Immature natural killer cell (primary cell): ENCODE results near the gene IGF2. TPM values are rescaled to one million over a fixed set of nuclear protein-coding genes. Genes with fewer than 3 reads are reported as not detected.
"Not testable (repeated sequence)": the region's sequence is repeated elsewhere in the genome, so short reads cannot be mapped to it uniquely, and the experiment has no call there.

Experiments
- DNase-seq, 3 donors: peaks; one replicate each; pipeline ENCODE4 v3.0.0; 2022; ENCODE audit warnings: mixed read lengths in 1 of 3
- H3K27ac Mint-ChIP-seq, 6 donors: one replicate each; pipeline ENCODE4 v1.8.0; 2020; ENCODE audit warnings: mixed read lengths in 6 of 6, mild to moderate bottlenecking in 5 of 6, inconsistent platforms in 4 of 6, moderate library complexity in 3 of 6
- H3K27me3 Mint-ChIP-seq, 3 donors: one replicate each; pipeline ENCODE4 v1.8.0; 2020 to 2021; ENCODE audit warnings: low read depth in 3 of 3, mild to moderate bottlenecking in 3 of 3, mixed read lengths in 3 of 3, moderate library complexity in 3 of 3, inconsistent platforms in 1 of 3
- H3K36me3 Mint-ChIP-seq, 3 donors: one replicate each; pipeline ENCODE4 v1.8.0; 2020; ENCODE audit warnings: mixed read lengths in 3 of 3, inconsistent platforms in 2 of 3, mild to moderate bottlenecking in 2 of 3
- H3K4me1 Mint-ChIP-seq, 2 donors: one replicate each; pipeline ENCODE4 v1.8.0; 2020; ENCODE audit warnings: inconsistent platforms in 2 of 2, mild to moderate bottlenecking in 2 of 2, mixed read lengths in 2 of 2, moderate library complexity in 1 of 2
- H3K4me3 Mint-ChIP-seq, 5 donors: one replicate each; pipeline ENCODE4 v1.8.0; 2020; ENCODE audit warnings: mild to moderate bottlenecking in 5 of 5, mixed read lengths in 5 of 5, inconsistent platforms in 3 of 5, moderate library complexity in 3 of 5
- H3K9me3 Mint-ChIP-seq, 6 donors: one replicate each; pipeline ENCODE4 v1.8.0; 2020; ENCODE audit warnings: mild to moderate bottlenecking in 6 of 6, mixed read lengths in 6 of 6, inconsistent platforms in 4 of 6, moderate library complexity in 3 of 6
- polyA plus RNA-seq, 3 donors: library from polyadenylated mRNA; unstranded; fragments of 300-500 nt; fragmentation: Illumina TruSeq; gene quantifications; one replicate each; pipeline ENCODE4 v1.2.3, GENCODE V29; 2021

The IGF2 gene
- polyA plus RNA-seq, 3 donors from 2014 or later: not detected

DNA sequence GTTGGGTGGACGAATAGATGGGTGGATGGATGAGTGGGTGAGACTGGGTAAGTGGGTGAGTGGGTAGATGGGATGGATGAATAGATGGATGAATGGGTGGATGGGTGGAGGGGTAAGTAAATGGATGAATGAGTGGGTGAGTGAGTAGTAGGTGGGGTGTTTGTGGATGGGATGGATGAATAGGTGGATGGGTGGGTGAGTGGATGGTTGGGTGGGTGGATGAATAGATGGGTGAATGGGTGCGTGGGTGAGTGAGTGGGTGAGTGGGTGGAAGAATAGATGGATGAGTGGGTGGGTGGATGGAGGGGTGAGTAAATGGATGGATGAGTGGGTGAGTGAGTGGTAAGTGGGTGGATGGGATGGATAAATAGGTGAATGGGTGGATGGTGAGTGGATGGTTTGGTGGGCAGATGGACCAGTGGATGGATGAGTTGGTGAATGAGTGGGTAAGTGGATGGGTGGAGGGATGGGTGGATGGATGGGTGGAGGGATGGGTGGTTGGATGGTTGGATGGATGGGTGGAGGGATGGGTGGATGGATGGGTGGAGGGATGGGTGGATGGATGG is 12.6 kb downstream of the IGF2 start:
- Mint-ChIP-seq H3K36me3 (no peaks in the 10 kb centered on the region), H3K4me1 (no peaks in the 10 kb centered on the region), H3K9me3 (peaks cover 0 to 1% (median 0%) of the 10 kb centered on the region in 6 donors), H3K4me3 (no peak overlapping the region), H3K27me3 (peaks cover 3 to 5% (median 4%) of the 10 kb centered on the region in 3 donors), H3K27ac (no peak overlapping the region)
- DNase-seq: no peak

DNA sequence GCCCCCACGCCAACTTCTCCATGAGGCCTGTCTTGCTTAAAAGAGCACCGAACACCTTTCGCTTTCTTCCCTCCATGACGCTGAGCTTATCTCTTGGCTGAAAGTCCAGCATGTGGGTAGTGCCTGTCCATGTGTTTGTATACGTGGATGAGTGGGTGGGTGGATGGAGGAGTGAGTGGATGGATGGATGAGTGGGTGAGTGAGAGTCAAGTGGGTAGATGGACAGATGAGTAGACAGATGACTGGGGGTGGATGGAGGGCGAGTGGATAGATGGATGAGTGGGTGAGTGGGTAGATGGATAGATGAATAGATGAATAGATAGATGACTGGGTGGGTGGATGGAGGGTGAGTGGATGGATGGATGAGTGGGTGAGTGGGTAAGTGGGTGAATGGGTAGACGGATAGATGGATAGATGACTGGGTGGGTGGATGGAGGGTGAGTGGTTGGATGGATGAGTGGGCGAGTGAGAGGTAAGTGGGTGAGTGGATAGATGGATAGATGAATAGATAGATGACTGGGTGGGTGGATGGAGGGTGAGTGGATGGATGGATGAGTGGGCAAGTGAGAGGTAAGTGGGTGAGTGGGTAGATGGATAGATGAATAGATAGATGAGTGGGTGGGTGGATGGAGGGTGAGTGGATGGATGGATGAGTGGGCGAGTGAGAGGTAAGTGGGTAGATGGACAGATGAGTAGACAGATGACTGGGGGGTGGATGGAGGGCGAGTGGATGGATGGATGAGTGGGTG is 14.3 kb downstream of the IGF2 start:
- H3K4me3 Mint-ChIP-seq, H3K27ac Mint-ChIP-seq, H3K4me1 Mint-ChIP-seq, H3K9me3 Mint-ChIP-seq, DNase-seq, H3K27me3 Mint-ChIP-seq, H3K36me3 Mint-ChIP-seq: not testable (repeated sequence)

DNA sequence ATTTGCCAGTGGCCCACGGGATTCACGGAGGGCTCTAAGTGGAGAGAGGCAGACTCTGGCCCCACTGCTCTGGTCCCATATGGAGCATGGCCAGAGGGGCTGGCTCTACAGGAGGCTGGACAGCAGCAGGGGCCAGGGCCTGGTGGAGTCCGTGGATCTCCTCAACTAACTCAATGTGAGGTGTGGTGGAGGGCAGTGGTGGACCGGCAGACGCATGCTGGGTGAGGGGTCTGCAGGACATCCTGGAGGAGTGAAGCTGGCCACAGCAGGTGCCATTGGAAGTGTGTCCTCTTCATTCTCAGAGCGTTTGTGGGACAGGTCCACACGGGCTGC is 15.6 kb downstream of the IGF2 start:
- H3K36me3 Mint-ChIP-seq: no peaks in the 10 kb centered on the region
- no peaks in the 10 kb centered on the region for H3K4me1 Mint-ChIP-seq
- no peak for DNase-seq
- H3K27ac Mint-ChIP-seq: no peak overlapping the region
- H3K9me3 Mint-ChIP-seq: no peaks in the 10 kb centered on the region
- H3K4me3 Mint-ChIP-seq: no peak overlapping the region
- peaks cover 2 to 9% (median 6%) of the 10 kb centered on the region in 3 donors for H3K27me3 Mint-ChIP-seq

GRCh38 chr11:2122907-2123627 is 16.1 kb downstream of the IGF2 start:
- Mint-ChIP-seq H3K4me3 (no peak overlapping the region), H3K4me1 (no peaks in the 10 kb centered on the region), H3K36me3 (no peaks in the 10 kb centered on the region), H3K27me3 (peaks cover 2 to 11% (median 6%) of the 10 kb centered on the region in 3 donors), H3K9me3 (no peaks in the 10 kb centered on the region), H3K27ac (no peak overlapping the region)
- DNase-seq: no peak

- Mint-ChIP-seq H3K4me1 (no peaks in the 10 kb centered on the region), H3K9me3 (no peaks in the 10 kb centered on the region), H3K27ac (no peak overlapping the region), H3K36me3 (no peaks in the 10 kb centered on the region), H3K4me3 (no peak overlapping the region), H3K27me3 (peaks cover 2 to 10% (median 6%) of the 10 kb centered on the region in 3 donors)
- no peak for DNase-seq
Measured at GRCh38 chr11:2122222-2122906, 16.8 kb downstream of the IGF2 start.

DNA sequence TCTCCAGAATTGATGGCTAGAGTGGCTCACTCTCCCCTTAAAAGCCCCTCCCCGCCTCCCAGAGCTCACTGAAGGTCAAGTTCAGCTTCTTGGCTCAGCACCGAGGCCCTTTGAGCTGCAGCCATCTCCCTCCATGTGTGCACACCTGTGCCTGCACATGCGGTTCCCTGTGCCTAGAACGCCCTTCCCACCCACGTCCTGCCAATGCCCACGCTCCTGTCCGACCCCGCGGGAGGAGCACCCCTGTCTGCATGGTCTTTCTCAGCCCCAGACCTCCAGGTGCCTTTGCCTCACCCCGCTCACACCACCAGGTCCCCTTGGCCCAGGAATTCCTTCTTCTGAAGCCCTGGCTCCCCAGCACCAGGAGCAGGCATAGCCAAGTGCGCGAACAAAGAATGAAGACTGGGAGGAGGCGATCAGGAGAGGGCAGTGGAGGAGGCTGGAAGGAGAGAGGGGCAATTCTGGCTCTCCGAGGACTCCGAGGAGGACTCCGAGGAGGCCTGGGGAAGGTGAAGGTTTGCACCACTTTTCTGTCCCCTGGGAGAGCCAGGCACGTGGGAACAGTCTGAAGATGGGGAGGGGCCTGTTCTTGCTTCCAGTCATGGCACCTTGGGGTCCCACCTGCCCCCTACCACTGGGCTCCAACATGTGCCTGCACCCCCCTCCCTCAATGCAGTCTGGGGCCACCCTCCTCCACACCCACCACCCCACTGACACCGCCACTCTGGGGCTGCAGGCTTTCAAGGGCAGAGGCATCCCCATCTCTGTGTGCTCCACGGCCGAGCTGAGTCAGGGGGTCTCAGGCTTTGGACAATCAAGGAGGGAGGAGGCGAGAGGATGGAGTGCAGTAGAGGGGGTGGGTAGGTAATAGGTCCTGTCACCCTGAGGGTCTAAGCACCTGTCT is 17.7 kb downstream of the IGF2 start:
- no peak for DNase-seq

GRCh38 chr11:2120359-2121100 is 18.7 kb downstream of the IGF2 start:
- Mint-ChIP-seq H3K4me3 (no peak overlapping the region), H3K27ac (no peak overlapping the region), H3K36me3 (no peaks in the 10 kb centered on the region), H3K27me3 (peaks cover 2 to 11% (median 6%) of the 10 kb centered on the region in 3 donors), H3K9me3 (no peaks in the 10 kb centered on the region), H3K4me1 (no peaks in the 10 kb centered on the region)
- no peak for DNase-seq

More for the DNA sequence above, 17.7 kb downstream of the IGF2 start:
- Mint-ChIP-seq H3K36me3 (no peaks in the 10 kb centered on the region), H3K4me1 (no peaks in the 10 kb centered on the region), H3K27ac (no peak overlapping the region), H3K27me3 (peaks cover 2 to 11% (median 6%) of the 10 kb centered on the region in 3 donors), H3K9me3 (no peaks in the 10 kb centered on the region), H3K4me3 (no peak overlapping the region)

GRCh38 chr11:2118677-2119076 is 20.5 kb downstream of the IGF2 start:
- Mint-ChIP-seq H3K36me3 (no peaks in the 10 kb centered on the region), H3K27ac (no peak overlapping the region), H3K9me3 (no peaks in the 10 kb centered on the region), H3K4me3 (no peak overlapping the region), H3K27me3 (peaks cover 0 to 11% (median 5%) of the 10 kb centered on the region in 3 donors), H3K4me1 (no peaks in the 10 kb centered on the region)
- DNase-seq: no peak

GRCh38 chr11:2116680-2117079 is 22.5 kb downstream of the IGF2 start:
- no peak overlapping the region for H3K27ac Mint-ChIP-seq
- H3K4me1 Mint-ChIP-seq: no peaks in the 10 kb centered on the region
- H3K36me3 Mint-ChIP-seq: no peaks in the 10 kb centered on the region
- H3K4me3 Mint-ChIP-seq: no peak overlapping the region
- DNase-seq: no peak
- no peaks in the 10 kb centered on the region for H3K9me3 Mint-ChIP-seq
- peaks cover 4 to 11% (median 5%) of the 10 kb centered on the region in 3 donors for H3K27me3 Mint-ChIP-seq

DNA sequence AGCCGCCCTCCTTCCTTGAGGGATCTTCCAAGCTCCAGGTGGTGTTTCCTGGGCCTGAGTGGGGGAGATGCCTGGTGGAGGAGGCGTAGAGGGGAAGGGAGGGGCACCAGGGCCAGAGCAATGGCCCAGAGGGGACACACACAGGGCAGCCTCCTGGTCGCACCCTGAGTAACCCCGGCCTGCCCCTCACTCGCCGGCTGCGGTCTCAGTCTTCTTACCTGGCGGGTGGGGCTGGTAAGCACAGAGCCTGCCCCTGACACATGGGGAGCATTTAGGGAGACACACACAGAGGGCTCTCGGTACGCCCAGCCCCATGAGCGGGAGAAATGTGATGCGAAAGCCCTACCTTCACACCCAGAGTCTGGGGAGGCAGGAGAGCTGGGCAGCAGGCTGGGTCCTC is 23.9 kb downstream of the IGF2 start:
- DNase-seq: no peak
- Mint-ChIP-seq H3K4me3 (no peak overlapping the region), H3K4me1 (no peaks in the 10 kb centered on the region), H3K27ac (no peak overlapping the region), H3K27me3 (peaks cover 3 to 9% (median 4%) of the 10 kb centered on the region in 3 donors), H3K36me3 (no peaks in the 10 kb centered on the region), H3K9me3 (no peaks in the 10 kb centered on the region)

DNA sequence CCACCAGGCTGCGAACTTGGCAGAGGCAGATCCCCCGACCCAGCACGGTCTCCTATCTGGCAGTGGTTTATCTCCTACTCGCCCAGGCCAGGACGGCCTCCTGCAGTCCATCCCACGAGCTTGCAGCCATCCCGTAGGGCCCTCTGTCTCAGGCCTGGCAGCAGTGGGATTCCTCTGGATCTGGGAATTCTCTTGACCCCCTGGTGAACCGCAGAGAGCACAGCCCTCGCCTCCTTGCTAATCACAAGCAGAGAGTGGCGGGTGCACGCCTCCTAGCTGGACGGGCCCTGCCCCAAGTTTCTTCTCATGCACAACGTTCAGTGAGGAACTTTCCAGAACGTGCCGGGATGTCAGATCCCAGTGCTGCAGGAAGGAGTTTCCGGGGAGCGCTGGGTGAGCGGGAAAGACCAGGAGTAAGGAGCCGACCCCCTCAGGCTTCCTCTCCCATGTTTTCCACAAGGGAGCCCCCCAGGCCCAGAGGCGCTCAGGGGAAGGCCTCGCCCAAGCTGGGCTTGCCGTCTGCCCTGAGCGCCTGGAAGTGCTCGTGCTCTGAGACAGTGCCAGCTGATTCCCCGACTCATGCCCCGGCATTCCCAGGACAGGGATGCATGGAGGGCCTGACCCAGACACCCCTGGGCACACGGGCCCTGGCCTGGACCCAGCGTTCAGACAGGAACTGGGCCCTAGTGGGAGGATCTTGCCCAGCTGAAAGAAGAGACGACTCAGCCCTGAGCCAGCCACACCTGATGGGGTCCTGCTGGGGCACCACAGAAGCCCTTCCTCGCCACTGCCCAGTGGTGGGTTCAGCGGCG is 24.6 kb downstream of the IGF2 start:
- Mint-ChIP-seq H3K27ac (no peak overlapping the region), H3K27me3 (peaks cover 0 to 6% (median 4%) of the 10 kb centered on the region in 3 donors), H3K9me3 (no peaks in the 10 kb centered on the region), H3K4me3 (no peak overlapping the region), H3K36me3 (no peaks in the 10 kb centered on the region), H3K4me1 (no peaks in the 10 kb centered on the region)
- DNase-seq: no peak

- H3K36me3 Mint-ChIP-seq: no peaks in the 10 kb centered on the region
- no peak for DNase-seq
- peaks cover 0 to 6% (median 4%) of the 10 kb centered on the region in 3 donors for H3K27me3 Mint-ChIP-seq
- H3K9me3 Mint-ChIP-seq: no peaks in the 10 kb centered on the region
- no peak overlapping the region for H3K4me3 Mint-ChIP-seq
- no peaks in the 10 kb centered on the region for H3K4me1 Mint-ChIP-seq
- H3K27ac Mint-ChIP-seq: no peak overlapping the region
Measured at GRCh38 chr11:2113776-2114175, 25.4 kb downstream of the IGF2 start.
